H1 (cell line): ENCODE measurements around the gene INTS6.

Source experiments
- EGR1 ChIP-seq: IDR thresholded peaks from 2 replicates; pipeline ENCODE4 v1.6.1; 2011; ENCODE audit warnings: low read depth, low read length, borderline replicate concordance
- EZH2 ChIP-seq: fragments of 200-600 bp; sonication (generic); IDR thresholded peaks from 2 replicates; pipeline ENCODE4 v1.7.1; 2012; ENCODE audit warnings: low read depth, mild to moderate bottlenecking, moderate library complexity, low read length, inconsistent platforms; ENCODE audit not compliant: severe bottlenecking
- KDM1A ChIP-seq: fragments of 200-600, 300-600 bp; sonication (generic); IDR thresholded peaks from 2 replicates; pipeline ENCODE4 v1.7.1; 2016; ENCODE audit warnings: mild to moderate bottlenecking, low read length, borderline replicate concordance

DNA sequence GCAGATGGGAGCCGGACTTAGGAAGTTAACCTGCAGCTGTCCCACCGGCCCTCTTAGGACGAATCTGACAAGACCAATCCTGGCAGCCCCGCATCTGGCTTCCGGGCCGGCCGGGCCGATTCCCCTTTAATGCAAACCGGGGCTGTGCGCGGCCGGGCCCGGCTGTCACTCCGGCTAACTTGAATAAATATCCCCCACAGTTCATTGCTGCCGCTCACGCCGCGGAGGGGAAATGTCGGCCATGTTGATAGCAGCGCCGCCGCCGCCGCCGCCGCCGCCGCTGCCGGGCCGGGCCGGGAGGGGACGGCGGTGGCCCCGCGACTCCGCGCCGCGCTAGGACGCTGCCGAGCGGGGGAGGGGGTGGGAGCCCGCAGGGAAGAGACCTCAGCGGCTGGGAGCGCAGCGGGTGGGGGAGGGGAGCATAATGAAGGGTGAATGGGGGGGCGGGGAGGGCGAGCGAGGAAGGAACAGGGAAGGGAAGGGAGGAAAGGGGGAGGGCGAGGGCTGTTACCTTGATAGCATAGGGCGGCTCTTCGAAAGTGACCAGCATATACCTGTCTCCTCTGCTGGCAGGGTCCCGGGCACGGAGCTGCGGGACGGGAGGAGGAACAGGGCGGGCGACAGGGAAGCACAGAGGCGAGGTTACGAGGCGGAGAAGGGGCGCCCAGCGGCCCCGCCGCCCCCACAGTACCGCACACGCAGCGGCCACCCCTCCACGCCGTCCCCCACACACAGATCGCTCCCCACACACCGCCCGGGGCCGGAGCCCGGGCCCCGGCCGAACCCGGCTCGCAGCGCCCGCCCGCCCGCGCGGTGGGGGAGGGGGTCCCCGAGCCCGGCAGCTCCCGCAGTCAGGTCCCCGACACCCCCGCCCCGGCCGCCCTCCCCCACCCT lies 1.1 kb downstream of the INTS6 start:
- TF ChIP-seq EZH2 (no peak), EGR1 (0 out of 2 replicates have a peak, but pooled peaks have one; percentile 5), KDM1A (no peak)
